Activated T-helper 17 cell treated with anti-CD3 and anti-CD28 coated beads, Interleukin-2, amount 50 U/mL, for 72 hours (primary cell): Measurements from ENCODE around the gene ASTN2. TPM values are rescaled to one million over a fixed set of nuclear protein-coding genes. Genes with fewer than 3 reads are reported as not detected.

Source experiments
- ATAC-seq: fragments of 150-1000 bp; cut with Tn5 transposase; replicated peaks from 2 replicates; pipeline ENCODE4 v1.10.0; 2021; ENCODE audit warnings: mild to moderate bottlenecking, moderate library complexity
- H3K27ac Mint-ChIP-seq: one replicate; pipeline ENCODE4 v1.8.0; 2022; ENCODE audit warnings: mixed read lengths
- H3K27me3 Mint-ChIP-seq: one replicate; pipeline ENCODE4 v1.8.0; 2022; ENCODE audit warnings: mixed read lengths
- H3K36me3 Mint-ChIP-seq: one replicate; pipeline ENCODE4 v1.8.0; 2022; ENCODE audit warnings: low read depth, mild to moderate bottlenecking, mixed read lengths
- H3K4me1 Mint-ChIP-seq: one replicate; pipeline ENCODE4 v1.8.0; 2022; ENCODE audit warnings: mixed read lengths
- H3K4me3 Mint-ChIP-seq: one replicate; pipeline ENCODE4 v1.8.0; 2022; ENCODE audit warnings: mild to moderate bottlenecking, mixed read lengths
- H3K9me3 Mint-ChIP-seq: one replicate; pipeline ENCODE4 v1.8.0; 2022; ENCODE audit warnings: mixed read lengths
- total RNA-seq, 2 donors: library from RNA; stranded (reverse); gene quantifications; one replicate each; pipeline ENCODE4 v1.2.3, GENCODE V29; 2022

Gene ASTN2
- total RNA-seq, 2 donors from 2014 or later = 3.3 to 5.4 TPM

DNA sequence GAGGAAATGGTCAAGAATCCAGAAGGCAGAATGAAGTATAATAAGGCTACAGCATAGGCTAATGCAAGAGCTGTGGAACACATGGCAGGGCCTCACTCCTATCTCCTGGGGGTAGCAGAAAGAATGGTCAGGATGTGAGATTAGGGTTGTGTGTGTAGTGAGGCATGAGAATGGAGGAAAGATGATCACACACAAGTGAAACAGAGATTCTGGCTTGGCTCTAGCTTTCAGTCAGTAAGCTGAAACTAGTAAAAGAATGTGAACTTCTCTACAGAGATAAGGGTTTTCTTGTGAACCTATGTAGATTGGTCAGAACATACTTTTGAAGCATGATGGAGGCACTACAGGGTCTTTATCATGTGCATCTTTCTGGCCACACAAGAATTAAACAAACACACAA is 298.8 kb downstream of the ASTN2 start:
- H3K36me3 Mint-ChIP-seq = no peaks in the 10 kb centered on the region
- ATAC-seq = no peak
- H3K4me3 Mint-ChIP-seq = no peak overlapping the region
- peaks cover 3% of the 10 kb centered on the region for H3K9me3 Mint-ChIP-seq
- no peaks in the 10 kb centered on the region for H3K4me1 Mint-ChIP-seq
- H3K27me3 Mint-ChIP-seq = no peaks in the 10 kb centered on the region
- no peak overlapping the region for H3K27ac Mint-ChIP-seq

DNA sequence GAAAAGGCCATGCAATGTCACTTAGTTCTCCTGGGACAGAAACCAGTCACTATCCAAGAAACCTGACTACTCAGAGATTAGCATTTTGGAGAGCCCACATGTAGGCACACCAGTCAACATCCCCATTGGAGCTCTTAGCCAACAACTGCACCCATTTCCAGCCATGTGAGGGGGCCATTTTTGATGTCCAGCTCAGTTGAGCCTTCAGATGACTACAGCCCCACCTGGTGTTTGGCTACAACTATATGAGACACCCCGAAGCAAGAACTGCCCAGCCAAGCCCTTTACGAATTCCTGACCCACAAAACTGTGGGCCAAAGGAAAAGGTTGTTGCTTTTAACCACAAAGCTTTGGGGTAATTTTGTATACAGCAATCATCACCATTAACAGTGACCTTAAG is 300.1 kb downstream of the ASTN2 start:
- H3K27ac Mint-ChIP-seq = no peak overlapping the region
- no peaks in the 10 kb centered on the region for H3K4me1 Mint-ChIP-seq
- no peaks in the 10 kb centered on the region for H3K36me3 Mint-ChIP-seq
- peaks cover 3% of the 10 kb centered on the region for H3K9me3 Mint-ChIP-seq
- no peaks in the 10 kb centered on the region for H3K27me3 Mint-ChIP-seq
- H3K4me3 Mint-ChIP-seq = no peak overlapping the region
- no peak for ATAC-seq

DNA sequence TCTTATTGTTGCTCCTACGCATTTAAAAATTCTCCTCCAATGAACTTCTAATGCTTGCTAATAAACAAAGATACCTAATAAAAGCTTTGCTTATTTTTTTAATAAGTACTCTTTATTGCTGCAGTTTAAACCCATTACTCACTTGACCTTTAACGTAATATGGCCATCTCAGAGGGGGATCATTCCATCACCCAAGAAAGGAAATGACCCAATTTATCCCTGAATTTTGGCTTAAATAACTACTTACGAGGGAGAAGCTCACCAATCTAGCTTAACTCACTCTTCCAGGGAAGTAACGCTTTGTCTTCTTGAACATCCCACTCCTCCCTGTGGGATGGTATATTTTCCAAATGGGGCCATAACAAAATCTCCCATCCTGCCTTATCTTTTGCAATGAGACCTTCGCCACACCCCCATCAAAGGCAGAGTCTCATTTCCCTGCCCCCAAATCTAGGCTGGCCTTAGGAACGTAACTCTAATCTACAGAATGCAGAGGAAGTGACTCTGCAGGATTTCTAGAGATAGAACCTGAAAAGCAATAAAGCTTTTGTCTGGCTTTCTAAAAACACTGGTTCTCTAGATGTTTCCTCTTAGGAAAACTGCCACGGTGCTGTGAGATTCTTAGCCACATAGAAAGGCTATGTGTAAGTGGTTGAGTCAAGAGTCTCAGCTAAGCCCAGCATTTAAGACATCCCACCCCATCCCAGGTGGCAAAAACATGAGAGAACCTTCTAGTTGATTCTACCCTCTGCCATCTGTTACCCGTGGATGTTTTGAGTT is 310.0 kb downstream of the ASTN2 start:
- no peak overlapping the region for H3K4me3 Mint-ChIP-seq
- H3K4me1 Mint-ChIP-seq = no peaks in the 10 kb centered on the region
- H3K9me3 Mint-ChIP-seq = peaks cover 14% of the 10 kb centered on the region
- no peak for ATAC-seq
- no peak overlapping the region for H3K27ac Mint-ChIP-seq
- H3K27me3 Mint-ChIP-seq = no peaks in the 10 kb centered on the region
- H3K36me3 Mint-ChIP-seq = no peaks in the 10 kb centered on the region

DNA sequence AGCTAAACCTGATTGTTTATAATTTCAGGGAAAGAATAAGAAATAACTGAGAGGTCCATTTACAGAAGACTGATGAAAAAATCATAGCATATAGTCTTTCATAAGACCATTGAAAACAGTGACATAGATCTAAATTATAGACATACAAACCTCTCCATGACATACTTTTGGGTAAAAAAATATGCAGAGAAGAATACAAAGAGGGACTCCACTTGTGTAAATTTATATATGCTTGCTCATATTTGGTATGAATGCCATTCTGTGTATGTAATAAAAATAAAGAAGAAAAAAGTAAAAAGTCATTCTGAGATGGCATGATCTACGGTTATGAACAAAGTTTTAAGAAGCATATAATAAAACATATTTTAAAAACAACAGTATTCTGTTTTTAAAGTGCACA is 310.7 kb downstream of the ASTN2 start:
- ATAC-seq = no peak
- Mint-ChIP-seq H3K4me3 (no peak overlapping the region), H3K36me3 (no peaks in the 10 kb centered on the region), H3K9me3 (peaks cover 16% of the 10 kb centered on the region), H3K4me1 (no peaks in the 10 kb centered on the region), H3K27me3 (peaks cover 2% of the 10 kb centered on the region), H3K27ac (no peak overlapping the region)

DNA sequence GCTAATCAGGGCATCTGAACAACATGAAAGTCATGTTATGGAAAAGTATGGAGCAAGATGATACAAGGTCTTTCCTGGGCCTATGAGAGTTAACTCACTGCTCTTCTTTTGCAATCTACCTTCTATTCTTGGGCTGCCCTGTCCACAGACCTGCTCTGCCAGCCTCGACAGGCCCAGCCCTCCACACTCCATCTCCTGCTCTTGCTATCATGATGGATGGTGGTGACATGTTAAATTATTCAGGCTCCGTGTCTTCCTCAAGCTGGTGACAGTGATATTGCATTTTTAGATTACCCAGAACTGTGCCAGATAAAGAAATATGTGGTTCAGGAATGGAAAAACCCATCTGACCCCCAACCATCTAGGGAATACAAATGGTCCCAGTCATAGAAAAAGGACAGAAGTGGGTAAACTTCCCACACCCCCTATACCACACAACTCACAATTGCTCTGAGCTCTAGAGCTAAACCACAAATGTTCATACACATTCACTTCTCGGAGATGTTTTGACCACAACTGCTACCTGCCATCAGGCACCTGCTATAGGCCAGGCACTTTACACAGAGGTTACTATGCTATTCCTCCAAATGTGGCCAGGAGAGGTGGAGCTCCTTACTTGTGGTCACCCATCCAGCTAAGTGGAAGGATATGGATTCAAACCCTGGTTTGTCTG is 311.3 kb downstream of the ASTN2 start:
- Mint-ChIP-seq H3K27ac (no peak overlapping the region), H3K4me1 (no peaks in the 10 kb centered on the region), H3K4me3 (no peak overlapping the region), H3K27me3 (peaks cover 3% of the 10 kb centered on the region), H3K9me3 (peaks cover 18% of the 10 kb centered on the region), H3K36me3 (no peaks in the 10 kb centered on the region)
- no peak for ATAC-seq

DNA sequence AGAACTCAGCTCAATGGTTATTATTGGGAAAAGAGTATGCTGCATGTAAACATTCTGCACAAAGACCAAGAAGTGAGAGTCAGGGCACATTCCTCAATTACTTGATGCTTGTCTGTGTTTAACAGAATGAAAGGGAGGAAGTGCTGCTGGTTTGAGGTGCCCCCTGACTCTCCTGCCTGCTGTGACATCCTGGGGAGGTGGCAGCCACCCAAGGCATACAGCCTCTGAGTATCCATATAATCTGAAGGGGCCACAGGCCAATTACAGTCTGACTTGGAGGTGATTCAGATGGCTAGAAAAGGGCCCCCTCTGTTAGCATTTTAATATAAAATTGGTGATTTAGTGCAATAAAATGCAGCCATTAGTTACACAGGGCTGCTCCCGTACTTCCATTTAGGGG is 313.8 kb downstream of the ASTN2 start:
- H3K9me3 Mint-ChIP-seq = peaks cover 13% of the 10 kb centered on the region
- no peak for ATAC-seq
- H3K4me1 Mint-ChIP-seq = no peaks in the 10 kb centered on the region
- H3K27me3 Mint-ChIP-seq = peaks cover 3% of the 10 kb centered on the region
- H3K36me3 Mint-ChIP-seq = no peaks in the 10 kb centered on the region
- H3K4me3 Mint-ChIP-seq = no peak overlapping the region
- H3K27ac Mint-ChIP-seq = no peak overlapping the region

DNA sequence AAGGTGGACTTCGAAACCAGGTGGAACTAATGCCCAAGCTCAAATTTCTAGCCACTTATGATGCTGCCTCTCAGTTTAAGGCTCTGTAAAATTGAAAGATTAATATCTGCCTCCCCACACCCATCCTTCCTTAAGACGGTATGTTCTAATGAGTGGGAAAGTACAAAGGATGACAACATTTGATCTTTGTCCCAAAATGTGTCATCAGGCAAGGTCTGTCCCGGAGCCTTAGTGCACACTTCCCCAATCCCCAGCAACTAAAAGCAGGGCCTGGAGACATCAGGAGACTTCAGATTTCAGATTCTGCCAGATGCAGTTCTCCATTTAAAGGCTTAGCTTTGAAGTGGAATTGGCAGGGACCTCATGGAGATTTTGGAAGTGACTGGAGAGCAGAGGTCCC is 316.5 kb downstream of the ASTN2 start:
- Mint-ChIP-seq H3K9me3 (peaks cover 10% of the 10 kb centered on the region), H3K4me3 (no peak overlapping the region), H3K27me3 (peaks cover 3% of the 10 kb centered on the region), H3K36me3 (no peaks in the 10 kb centered on the region), H3K4me1 (no peaks in the 10 kb centered on the region), H3K27ac (no peak overlapping the region)
- no peak for ATAC-seq

DNA sequence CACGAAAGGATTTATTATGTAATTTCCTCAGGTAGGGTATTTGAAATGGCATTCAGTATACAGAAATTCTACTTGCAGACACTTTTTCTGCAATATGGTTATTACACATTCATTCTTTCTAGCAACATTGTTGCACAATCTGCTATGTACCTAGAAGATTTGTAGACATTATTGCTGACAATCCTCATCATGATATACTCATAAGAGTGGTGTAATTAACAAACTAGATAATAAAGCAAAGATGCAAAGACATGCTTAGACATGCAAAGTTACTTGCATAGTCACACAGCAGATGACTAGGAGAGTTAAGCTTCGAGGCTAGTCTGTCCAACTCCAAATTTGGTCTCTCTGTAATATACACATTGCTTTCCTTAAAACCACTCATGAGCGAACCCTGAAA is 317.1 kb downstream of the ASTN2 start:
- H3K36me3 Mint-ChIP-seq = no peaks in the 10 kb centered on the region
- H3K27ac Mint-ChIP-seq = no peak overlapping the region
- H3K27me3 Mint-ChIP-seq = peaks cover 3% of the 10 kb centered on the region
- peaks cover 10% of the 10 kb centered on the region for H3K9me3 Mint-ChIP-seq
- H3K4me3 Mint-ChIP-seq = no peak overlapping the region
- ATAC-seq = no peak
- no peaks in the 10 kb centered on the region for H3K4me1 Mint-ChIP-seq

DNA sequence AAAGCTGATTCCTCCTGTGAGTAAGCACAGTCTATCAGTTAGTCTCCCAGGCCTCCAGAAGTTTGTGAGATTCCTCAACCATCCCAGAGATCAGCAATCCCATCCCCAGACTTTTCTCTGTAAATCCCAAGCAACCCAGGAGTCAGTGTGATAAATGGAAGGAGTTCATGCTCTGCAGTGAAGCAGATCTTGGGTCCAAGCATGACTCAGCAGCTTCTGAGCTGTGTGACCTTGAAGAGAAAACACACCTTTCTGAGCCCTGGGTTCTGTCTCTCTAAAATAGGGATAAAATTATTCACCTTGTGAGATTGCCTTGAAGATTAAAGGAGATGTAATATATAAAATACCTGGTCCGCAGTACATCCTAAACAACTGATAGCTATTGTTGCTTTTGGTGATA is 318.7 kb downstream of the ASTN2 start:
- H3K27ac Mint-ChIP-seq = no peak overlapping the region
- H3K4me3 Mint-ChIP-seq = no peak overlapping the region
- no peak for ATAC-seq
- H3K36me3 Mint-ChIP-seq = no peaks in the 10 kb centered on the region
- H3K27me3 Mint-ChIP-seq = peaks cover 3% of the 10 kb centered on the region
- H3K4me1 Mint-ChIP-seq = no peaks in the 10 kb centered on the region
- peaks cover 10% of the 10 kb centered on the region for H3K9me3 Mint-ChIP-seq

DNA sequence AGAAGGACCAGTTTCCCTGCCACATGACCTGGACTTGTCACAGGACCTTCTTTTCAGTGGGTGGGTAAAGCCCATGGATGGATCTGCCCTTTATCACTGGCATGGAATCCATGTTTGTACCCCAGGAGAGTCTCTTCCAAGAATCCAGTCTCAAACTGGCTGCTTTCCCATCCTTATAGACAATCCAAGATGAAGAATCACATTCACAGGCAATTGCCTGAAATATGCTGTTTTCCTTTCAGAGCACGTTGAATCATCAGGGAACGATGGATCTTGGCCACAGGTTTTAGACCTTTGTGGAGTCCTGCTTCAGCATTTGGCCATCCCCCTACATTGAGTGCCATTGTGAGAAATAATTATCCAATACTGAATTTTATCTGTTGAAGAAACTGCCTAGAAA is 319.8 kb downstream of the ASTN2 start:
- H3K9me3 Mint-ChIP-seq = peaks cover 4% of the 10 kb centered on the region
- H3K36me3 Mint-ChIP-seq = no peaks in the 10 kb centered on the region
- H3K4me3 Mint-ChIP-seq = no peak overlapping the region
- H3K27ac Mint-ChIP-seq = no peak overlapping the region
- peaks cover 6% of the 10 kb centered on the region for H3K27me3 Mint-ChIP-seq
- no peaks in the 10 kb centered on the region for H3K4me1 Mint-ChIP-seq
- no peak for ATAC-seq

DNA sequence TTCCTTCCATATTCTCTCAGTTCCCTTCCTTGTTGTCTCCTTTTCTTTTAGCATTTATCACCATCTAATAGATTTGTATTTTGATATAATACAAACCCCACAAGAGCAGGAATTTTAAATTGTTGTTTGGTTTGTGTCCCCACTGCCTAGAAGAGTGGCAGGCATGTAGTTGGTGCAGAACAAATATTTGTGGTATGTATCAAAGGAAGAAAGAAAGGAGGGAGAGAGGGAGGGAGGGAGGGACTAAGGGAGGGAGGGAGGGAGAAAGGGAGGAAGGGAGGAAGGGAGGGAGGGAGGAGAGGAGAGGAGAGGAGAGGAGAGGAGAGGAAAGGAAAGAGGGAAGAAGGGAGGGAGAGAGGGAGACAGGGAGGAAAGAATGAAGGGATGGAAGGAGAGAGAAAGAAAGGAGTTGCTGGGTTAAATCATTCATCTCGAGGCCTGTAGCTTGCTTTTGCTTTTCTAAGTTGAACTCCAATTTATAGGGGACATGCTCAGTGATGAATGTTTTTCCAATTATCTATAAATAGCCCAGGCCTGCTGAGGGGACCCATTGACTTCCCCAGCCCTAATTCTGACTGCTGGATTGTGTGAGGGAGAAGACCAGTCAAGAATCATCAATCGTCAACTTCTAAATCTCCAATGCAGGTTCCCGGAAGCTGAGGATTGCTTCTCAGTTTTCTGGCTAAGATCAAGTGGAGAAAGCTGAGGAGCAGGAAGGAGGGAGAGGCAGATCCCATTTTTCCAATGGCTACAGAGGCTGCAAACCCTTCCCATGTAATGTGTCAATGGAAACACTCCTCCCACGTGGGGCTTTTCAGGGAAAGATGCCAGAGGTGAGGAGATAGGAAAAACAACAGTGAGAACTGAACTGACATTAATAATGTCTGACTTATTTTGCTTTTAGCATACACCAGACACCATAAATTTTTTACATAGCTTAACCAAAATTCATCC is 320.7 kb downstream of the ASTN2 start:
- Mint-ChIP-seq H3K27ac (no peak overlapping the region), H3K4me1 (no peaks in the 10 kb centered on the region), H3K36me3 (no peaks in the 10 kb centered on the region), H3K9me3 (peaks cover 1% of the 10 kb centered on the region), H3K4me3 (no peak overlapping the region), H3K27me3 (peaks cover 3% of the 10 kb centered on the region)
- ATAC-seq = no peak

DNA sequence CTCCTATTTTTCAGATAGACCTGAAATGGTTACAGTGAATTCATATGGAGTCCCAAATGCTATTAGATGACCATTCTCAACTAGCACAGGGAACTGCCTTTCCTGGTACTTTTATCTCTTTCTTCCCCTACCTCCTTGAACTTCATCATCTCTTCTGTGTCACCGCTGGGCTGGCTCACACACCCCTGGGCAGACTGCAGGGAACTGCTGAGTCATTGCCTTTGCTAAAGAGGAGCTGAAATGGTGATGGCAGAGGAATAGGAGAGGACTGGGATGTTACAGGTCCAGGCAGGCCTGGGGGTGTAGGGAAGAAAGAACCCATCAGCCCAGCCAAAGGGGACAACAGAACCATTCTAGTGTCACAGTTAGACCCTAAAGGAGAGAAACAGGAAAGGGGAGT is 322.3 kb downstream of the ASTN2 start:
- Mint-ChIP-seq H3K4me3 (no peak overlapping the region), H3K4me1 (no peaks in the 10 kb centered on the region), H3K27ac (no peak overlapping the region), H3K27me3 (peaks cover 3% of the 10 kb centered on the region), H3K9me3 (no peaks in the 10 kb centered on the region), H3K36me3 (no peaks in the 10 kb centered on the region)
- no peak for ATAC-seq

DNA sequence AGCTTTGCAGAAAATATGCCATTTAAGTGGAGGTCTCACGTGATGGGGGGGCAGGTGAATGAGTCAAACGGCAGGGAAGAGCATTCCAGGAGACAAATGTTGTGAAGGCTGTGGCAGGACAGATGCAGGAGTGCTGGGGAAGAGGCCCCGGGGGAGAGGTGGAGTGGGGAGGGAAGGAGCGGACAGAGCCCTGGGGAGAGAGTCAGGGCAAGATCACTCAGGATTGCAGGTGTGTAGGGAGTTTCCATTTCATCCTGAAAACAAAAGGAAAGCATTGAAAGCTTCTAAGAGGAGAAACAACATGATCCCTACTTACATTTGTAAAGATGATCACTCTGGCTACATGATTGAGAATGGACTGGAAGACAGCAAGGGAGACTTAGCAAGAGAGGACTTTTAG is 323.3 kb downstream of the ASTN2 start:
- H3K4me3 Mint-ChIP-seq = no peak overlapping the region

DNA sequence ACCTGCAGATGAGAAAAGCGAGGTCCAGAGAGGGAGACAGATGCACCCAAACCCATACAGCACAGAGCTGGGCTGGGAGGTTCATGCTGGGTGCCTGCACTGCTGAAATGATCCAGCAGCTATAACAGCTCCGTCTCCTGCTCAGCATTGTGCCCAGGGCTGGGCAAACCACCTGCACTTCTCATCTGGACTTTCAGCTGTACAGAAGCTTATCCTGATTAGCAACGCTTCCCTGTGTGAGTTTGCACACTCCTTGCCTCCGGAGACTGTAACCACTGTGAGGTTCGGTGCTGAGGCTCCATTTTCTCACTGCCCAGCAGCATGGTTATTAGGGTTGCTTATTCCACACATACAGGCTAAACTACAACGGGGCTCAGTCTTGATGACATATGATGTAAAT is 326.1 kb downstream of the ASTN2 start:
- peaks cover 3% of the 10 kb centered on the region for H3K27me3 Mint-ChIP-seq
- H3K27ac Mint-ChIP-seq = no peak overlapping the region
- no peak overlapping the region for H3K4me3 Mint-ChIP-seq
- H3K4me1 Mint-ChIP-seq = no peaks in the 10 kb centered on the region
- H3K36me3 Mint-ChIP-seq = no peaks in the 10 kb centered on the region
- no peak for ATAC-seq
- peaks cover 5% of the 10 kb centered on the region for H3K9me3 Mint-ChIP-seq

More for the DNA sequence above, 323.3 kb downstream of the ASTN2 start:
- ATAC-seq = no peak
- peaks cover 4% of the 10 kb centered on the region for H3K9me3 Mint-ChIP-seq
- no peak overlapping the region for H3K27ac Mint-ChIP-seq
- no peaks in the 10 kb centered on the region for H3K4me1 Mint-ChIP-seq
- peaks cover 3% of the 10 kb centered on the region for H3K27me3 Mint-ChIP-seq
- H3K36me3 Mint-ChIP-seq = no peaks in the 10 kb centered on the region
